Astrocyte of the spinal cord (primary cell): ENCODE results near the gene SPATA12.

Experiments
- DNase-seq: peaks from one replicate; pipeline ENCODE4 v3.0.0; 2011; ENCODE audit warnings: low read depth, low spot score
- H3K4me3 ChIP-seq: 2 replicates; pipeline ENCODE4 v1.5.1; 2011; ENCODE audit warnings: low read depth, mild to moderate bottlenecking, low read length, moderate library complexity
- CTCF ChIP-seq: IDR thresholded peaks from 2 replicates; pipeline ENCODE4 v1.5.1; 2012; ENCODE audit warnings: low read depth, mild to moderate bottlenecking, low read length, inconsistent platforms
- in situ Hi-C: cut with HindIII; loops from 2 replicates; pipeline ENCODE4 v1.10.0; 2017; ENCODE audit warnings: low sequenced_read_pairs

Gene SPATA12

GRCh38 chr3:57018246-57018645, 42.2 kb upstream of the SPATA12 start:
- DNase-seq: no peak
- TF ChIP-seq CTCF: no peak
- in situ Hi-C loops: no loop called here
- H3K4me3 ChIP-seq: no peak overlapping the region

- TF ChIP-seq CTCF: no peak
- no peak overlapping the region for H3K4me3 ChIP-seq
- DNase-seq: no peak
- in situ Hi-C loops: no loop called here
These were observed 41.4 kb upstream of the SPATA12 start for GRCh38 chr3:57019057-57019456.

- no peak for DNase-seq
- H3K4me3 ChIP-seq: no peak overlapping the region
- no peak for TF ChIP-seq CTCF
- in situ Hi-C loops: no loop called here
These were observed 35.2 kb upstream of the SPATA12 start for GRCh38 chr3:57025237-57025636.

- no peak for DNase-seq
- in situ Hi-C loops: no loop called here
- no peak for TF ChIP-seq CTCF
- no peak overlapping the region for H3K4me3 ChIP-seq
These were observed 33.5 kb upstream of the SPATA12 start for GRCh38 chr3:57026944-57027343.

- in situ Hi-C loops: no loop called here
- H3K4me3 ChIP-seq: no peak overlapping the region
- DNase-seq: no peak
- no peak for TF ChIP-seq CTCF
These were observed 31.1 kb upstream of the SPATA12 start for GRCh38 chr3:57029383-57029782.

- in situ Hi-C loops: no loop called here
- no peak for DNase-seq
- TF ChIP-seq CTCF: no peak
- H3K4me3 ChIP-seq: no peak overlapping the region
These were observed 30.5 kb upstream of the SPATA12 start for GRCh38 chr3:57029924-57030323.

- in situ Hi-C loops: no loop called here
- no peak for DNase-seq
- no peak for TF ChIP-seq CTCF
- H3K4me3 ChIP-seq: no peak overlapping the region
These were observed 29.7 kb upstream of the SPATA12 start for GRCh38 chr3:57030721-57031120.
